HepG2 (cell line): Measurements from ENCODE around the gene CXXC5. TPM values are rescaled to one million over a fixed set of nuclear protein-coding genes. Genes with fewer than 3 reads are reported as not detected.

Experiments
- CEBPG ChIP-seq: IDR thresholded peaks from 2 replicates; pipeline ENCODE4 v1.6.1; 2016
- FOXA1 ChIP-seq, 2 experiments: fragments of 450-650 bp in 1 of 2; sonication (generic) in 1 of 2; formaldehyde crosslinking in 1 of 2; IDR thresholded peaks; 2 replicates each; pipeline versions ENCODE4 v1.4.0 to v1.6.1; 2016 to 2020; ENCODE audit warnings: missing genetic modification reagents in 1 of 2
- HNRNPK ChIP-seq: fragments of 200-400 bp; formaldehyde crosslinking; IDR thresholded peaks from 2 replicates; pipeline ENCODE4 v1.6.1; 2018; ENCODE audit warnings: low read length, low read depth, moderate library complexity, mild to moderate bottlenecking; ENCODE audit not compliant: poor library complexity, severe bottlenecking
- KDM2A ChIP-seq: sonication (generic); formaldehyde crosslinking; IDR thresholded peaks from 2 replicates; pipeline ENCODE4 v1.4.0; 2020; ENCODE audit warnings: low read depth, missing genetic modification reagents, borderline replicate concordance
- MAF1 ChIP-seq: sonication (generic); formaldehyde crosslinking; IDR thresholded peaks from 2 replicates; pipeline ENCODE4 v1.5.0; 2020; ENCODE audit warnings: missing genetic modification reagents, borderline replicate concordance
- NCOA5 ChIP-seq: sonication (generic); formaldehyde crosslinking; IDR thresholded peaks from 2 replicates; pipeline ENCODE4 v1.4.0; 2020; ENCODE audit warnings: missing genetic modification reagents
- NFIB ChIP-seq: sonication (generic); formaldehyde crosslinking; IDR thresholded peaks from 2 replicates; pipeline ENCODE4 v1.9.0; 2021; ENCODE audit warnings: missing genetic modification reagents, mild to moderate bottlenecking, borderline replicate concordance
- PAWR ChIP-seq: sonication (generic); formaldehyde crosslinking; IDR thresholded peaks from 2 replicates; pipeline ENCODE4 v1.4.0; 2020; ENCODE audit warnings: missing genetic modification reagents, mild to moderate bottlenecking, borderline replicate concordance
- RBM22 ChIP-seq: fragments of 200-400 bp; formaldehyde crosslinking; optimal IDR thresholded peaks from 2 replicates; pipeline ENCODE3; 2017; ENCODE audit warnings: mild to moderate bottlenecking, low read length, moderate library complexity
- REPIN1 ChIP-seq: sonication (generic); formaldehyde crosslinking; IDR thresholded peaks from 2 replicates; pipeline ENCODE4 v1.8.0; 2022; ENCODE audit warnings: missing genetic modification reagents, low read depth, mild to moderate bottlenecking, borderline replicate concordance
- SALL2 ChIP-seq: sonication (generic); formaldehyde crosslinking; IDR thresholded peaks from 2 replicates; pipeline ENCODE4 v1.8.1; 2023; ENCODE audit warnings: mild to moderate bottlenecking, missing genetic modification reagents, inconsistent platforms
- SAP130 ChIP-seq: IDR thresholded peaks from 2 replicates; pipeline ENCODE4 v1.6.1; 2016; ENCODE audit warnings: low read depth
- SUZ12 ChIP-seq: fragments of 150-350 bp; IDR thresholded peaks from 2 replicates; pipeline ENCODE4 v1.6.1; 2014; ENCODE audit warnings: low read depth, low read length
- ZC3H13 ChIP-seq: sonication (generic); formaldehyde crosslinking; IDR thresholded peaks from 2 replicates; pipeline ENCODE4 v1.8.1; 2023; ENCODE audit warnings: mild to moderate bottlenecking, missing genetic modification reagents, moderate library complexity
- ZMAT3 ChIP-seq: sonication (generic); formaldehyde crosslinking; conservative IDR thresholded peaks from 2 replicates; pipeline ENCODE4 v1.7.0; 2021; ENCODE audit warnings: missing genetic modification reagents
- ZNF253 ChIP-seq: sonication (generic); formaldehyde crosslinking; IDR thresholded peaks from 2 replicates; pipeline ENCODE4 v1.8.0; 2022; ENCODE audit warnings: mild to moderate bottlenecking, missing genetic modification reagents, borderline replicate concordance
- ZNF331 ChIP-seq: sonication (generic); formaldehyde crosslinking; IDR thresholded peaks from 2 replicates; pipeline ENCODE4 v1.4.0; 2020; ENCODE audit warnings: missing genetic modification reagents
- ZNF562 ChIP-seq: sonication (generic); formaldehyde crosslinking; IDR thresholded peaks from 2 replicates; pipeline ENCODE4 v1.8.0; 2022; ENCODE audit warnings: missing genetic modification reagents, borderline replicate concordance
- ZNF616 ChIP-seq: sonication (generic); formaldehyde crosslinking; IDR thresholded peaks from 2 replicates; pipeline ENCODE4 v1.5.0; 2020; ENCODE audit warnings: low read depth, mild to moderate bottlenecking, missing genetic modification reagents
- ZNF629 ChIP-seq: sonication (generic); formaldehyde crosslinking; conservative IDR thresholded peaks from 2 replicates; pipeline ENCODE4 v1.5.0; 2020; ENCODE audit warnings: missing genetic modification reagents
- ZNF639 ChIP-seq: conservative IDR thresholded peaks from 2 replicates; pipeline ENCODE4 v1.6.1; 2018; ENCODE audit warnings: missing genetic modification reagents
- ZNF652 ChIP-seq: IDR thresholded peaks from 2 replicates; pipeline ENCODE4 v1.6.1; 2016; ENCODE audit warnings: low read depth, borderline replicate concordance
- ZNF766 ChIP-seq: sonication (generic); formaldehyde crosslinking; IDR thresholded peaks from 2 replicates; pipeline ENCODE4 v1.5.0; 2020; ENCODE audit warnings: missing genetic modification reagents, borderline replicate concordance
- ZNF776 ChIP-seq: sonication (generic); formaldehyde crosslinking; IDR thresholded peaks from 2 replicates; pipeline ENCODE4 v1.4.0; 2020; ENCODE audit warnings: mild to moderate bottlenecking, missing genetic modification reagents
- ZZZ3 ChIP-seq: sonication (generic); formaldehyde crosslinking; IDR thresholded peaks from 2 replicates; pipeline ENCODE4 v1.4.0; 2020; ENCODE audit warnings: missing genetic modification reagents, mild to moderate bottlenecking, borderline replicate concordance
- polyA plus RNA-seq, 8 experiments: library from polyadenylated mRNA; depleted of rRNA in 3 of 8; stranded (reverse) in 7 of 8; unstranded in 1 of 8; fragments of >200 nt; fragmentation: Illumina TruSeq in 4 of 8; extraction: Trizol in 4 of 8; gene quantifications; 2 replicates each; pipeline versions ENCODE4 v1.2.1 to v1.2.3, GENCODE V29; 2011 to 2016; ENCODE audit warnings: low read depth in 4 of 8, missing spikeins in 1 of 8, mixed read lengths in 1 of 8; ENCODE audit not compliant: insufficient read depth in 1 of 8
- total RNA-seq, 5 experiments: library from RNA; depleted of rRNA; stranded (reverse); fragments of >200 nt; fragmentation: Illumina TruSeq; extraction: Trizol; gene quantifications; 2 replicates each; pipeline ENCODE4 v1.2.3, GENCODE V29; 2016; ENCODE audit warnings: low read depth in 1 of 5
- TF ChIP-seq, protein P1 (sequence below): sonication (generic); formaldehyde crosslinking; IDR thresholded peaks from 2 replicates; pipeline ENCODE4 v1.9.0; 2021; ENCODE audit warnings: missing genetic modification reagents, mild to moderate bottlenecking, borderline replicate concordance
- TF ChIP-seq, protein P2 (sequence below): sonication (generic); formaldehyde crosslinking; IDR thresholded peaks from 2 replicates; pipeline ENCODE4 v1.5.1; 2020; ENCODE audit warnings: missing genetic modification reagents, mild to moderate bottlenecking, borderline replicate concordance

Gene CXXC5
- total and polyA plus RNA-seq, 2 of the 13 experiments (the other 11 are each of a cell fraction or from before 2014, with no cell fraction given): 32.3 to 33.0 TPM

DNA sequence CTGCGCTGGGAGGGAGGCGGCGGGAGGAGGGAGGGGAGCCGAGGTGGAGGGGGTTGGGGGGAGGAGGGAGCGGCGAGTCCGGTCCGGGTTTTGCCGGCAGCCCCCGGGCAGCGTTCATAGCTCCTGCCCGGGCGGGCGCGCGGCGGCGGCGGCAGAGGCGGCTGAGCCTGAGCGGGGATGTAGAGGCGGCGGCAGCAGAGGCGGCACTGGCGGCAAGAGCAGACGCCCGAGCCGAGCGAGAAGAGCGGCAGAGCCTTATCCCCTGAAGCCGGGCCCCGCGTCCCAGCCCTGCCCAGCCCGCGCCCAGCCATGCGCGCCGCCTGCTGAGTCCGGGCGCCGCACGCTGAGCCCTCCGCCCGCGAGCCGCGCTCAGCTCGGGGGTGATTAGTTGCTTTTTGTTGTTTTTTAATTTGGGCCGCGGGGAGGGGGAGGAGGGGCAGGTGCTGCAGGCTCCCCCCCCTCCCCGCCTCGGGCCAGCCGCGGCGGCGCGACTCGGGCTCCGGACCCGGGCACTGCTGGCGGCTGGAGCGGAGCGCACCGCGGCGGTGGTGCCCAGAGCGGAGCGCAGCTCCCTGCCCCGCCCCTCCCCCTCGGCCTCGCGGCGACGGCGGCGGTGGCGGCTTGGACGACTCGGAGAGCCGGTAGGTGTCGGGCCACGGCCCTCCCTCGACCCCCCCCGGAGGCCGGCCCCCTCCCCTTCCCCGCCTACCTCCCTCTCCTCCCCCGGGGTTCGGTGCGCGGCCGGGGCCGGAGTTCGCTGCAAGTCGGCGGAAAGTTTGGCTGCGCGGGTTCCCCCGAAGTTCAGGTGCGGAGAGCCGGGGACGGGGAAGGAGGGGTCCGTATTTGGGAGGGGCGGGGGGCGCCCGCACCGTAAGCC is at the start of gene CXXC5 (continued):
- TF ChIP-seq ZNF616: no peak
- no peak for TF ChIP-seq ZNF652 (CRISPR knock-in tag)
- no peak for TF ChIP-seq ZNF562 (CRISPR knock-in tag)
- peak; percentile 56; the same call in 1 of the 2 replicates for TF ChIP-seq KDM2A (CRISPR knock-in tag)
- TF ChIP-seq SUZ12: no peak
- TF ChIP-seq SAP130 (CRISPR knock-in tag): peak; percentile 70
- peak; percentile 98 for TF ChIP-seq HNRNPK
- no peak for TF ChIP-seq MAF1
- TF ChIP-seq ZNF253: no peak
- TF ChIP-seq RBM22: no peak
- no peak for TF ChIP-seq ZNF639
- no peak for TF ChIP-seq ZNF629
- TF ChIP-seq NCOA5 (CRISPR knock-in tag): no peak
- 0 out of 2 replicates have a peak, but pooled peaks have one; percentile 30 for TF ChIP-seq ZNF331 (CRISPR knock-in tag)
- no peak for TF ChIP-seq NFIB (CRISPR knock-in tag)
- TF ChIP-seq ZNF766: 0 out of 2 replicates have a peak, but pooled peaks have one; percentile 45
- TF ChIP-seq REPIN1 (CRISPR knock-in tag): peak; percentile 25; the same call in 1 of the 2 replicates
- TF ChIP-seq ZMAT3 (CRISPR knock-in tag): no peak
- no peak for TF ChIP-seq ZNF776
- TF ChIP-seq, protein P1, sequence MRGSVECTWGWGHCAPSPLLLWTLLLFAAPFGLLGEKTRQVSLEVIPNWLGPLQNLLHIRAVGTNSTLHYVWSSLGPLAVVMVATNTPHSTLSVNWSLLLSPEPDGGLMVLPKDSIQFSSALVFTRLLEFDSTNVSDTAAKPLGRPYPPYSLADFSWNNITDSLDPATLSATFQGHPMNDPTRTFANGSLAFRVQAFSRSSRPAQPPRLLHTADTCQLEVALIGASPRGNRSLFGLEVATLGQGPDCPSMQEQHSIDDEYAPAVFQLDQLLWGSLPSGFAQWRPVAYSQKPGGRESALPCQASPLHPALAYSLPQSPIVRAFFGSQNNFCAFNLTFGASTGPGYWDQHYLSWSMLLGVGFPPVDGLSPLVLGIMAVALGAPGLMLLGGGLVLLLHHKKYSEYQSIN (CRISPR knock-in tag): no peak
- TF ChIP-seq PAWR (CRISPR knock-in tag): no peak
- no peak for TF ChIP-seq FOXA1 (IDR thresholded peaks at IDR 0.05)
- no peak for TF ChIP-seq FOXA1 (CRISPR knock-in tag; IDR thresholded peaks at IDR 0.05)
- TF ChIP-seq ZC3H13: no peak
- TF ChIP-seq, protein P2, sequence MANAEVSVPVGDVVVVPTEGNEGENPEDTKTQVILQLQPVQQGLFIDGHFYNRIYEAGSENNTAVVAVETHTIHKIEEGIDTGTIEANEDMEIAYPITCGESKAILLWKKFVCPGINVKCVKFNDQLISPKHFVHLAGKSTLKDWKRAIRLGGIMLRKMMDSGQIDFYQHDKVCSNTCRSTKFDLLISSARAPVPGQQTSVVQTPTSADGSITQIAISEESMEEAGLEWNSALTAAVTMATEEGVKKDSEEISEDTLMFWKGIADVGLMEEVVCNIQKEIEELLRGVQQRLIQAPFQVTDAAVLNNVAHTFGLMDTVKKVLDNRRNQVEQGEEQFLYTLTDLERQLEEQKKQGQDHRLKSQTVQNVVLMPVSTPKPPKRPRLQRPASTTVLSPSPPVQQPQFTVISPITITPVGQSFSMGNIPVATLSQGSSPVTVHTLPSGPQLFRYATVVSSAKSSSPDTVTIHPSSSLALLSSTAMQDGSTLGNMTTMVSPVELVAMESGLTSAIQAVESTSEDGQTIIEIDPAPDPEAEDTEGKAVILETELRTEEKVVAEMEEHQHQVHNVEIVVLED (CRISPR knock-in tag): no peak
- TF ChIP-seq CEBPG: peak; percentile 11; the same call in 1 of the 2 replicates
- peak; percentile 80 for TF ChIP-seq SALL2
- TF ChIP-seq ZZZ3 (CRISPR knock-in tag): no peak
